AG09319 (cell line): ENCODE data around the gene CLEC16A.
"Not testable (repeated sequence)": the region's sequence is repeated elsewhere in the genome, so short reads cannot be mapped to it uniquely, and the experiment has no call there.

ENCODE experiments used
- DNase-seq: peaks from one replicate; pipeline ENCODE4 v3.0.0-alpha.2; 2010; ENCODE audit warnings: low read depth; ENCODE audit errors: extremely low read depth
- CTCF ChIP-seq: IDR thresholded peaks from 2 replicates; pipeline ENCODE4 v1.5.1; 2011; ENCODE audit warnings: low read depth, mild to moderate bottlenecking, inconsistent platforms, low read length, moderate library complexity

The CLEC16A gene

DNA sequence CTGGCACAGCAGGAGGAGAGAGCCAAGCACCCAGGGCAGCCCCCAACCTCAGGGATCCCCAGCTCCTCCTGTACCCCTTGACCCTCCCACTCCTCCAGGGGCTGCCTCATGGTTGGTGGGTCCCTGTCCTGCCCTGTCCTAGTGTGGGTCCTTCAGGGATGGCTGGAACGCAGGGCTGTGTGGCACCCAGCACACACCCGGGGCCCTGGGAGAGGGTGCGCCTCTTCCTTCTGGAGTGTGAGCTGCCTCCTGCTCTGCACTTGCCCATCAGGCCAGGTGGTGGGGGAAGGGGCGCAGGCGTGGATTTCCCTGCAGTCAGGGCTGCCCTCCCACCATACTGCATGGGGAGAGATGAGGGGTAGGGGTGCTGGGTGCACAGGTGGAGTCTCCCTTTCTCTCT, 269.0 kb downstream of the CLEC16A start:
- no peak for TF ChIP-seq CTCF
- no peak for DNase-seq

- no peak for DNase-seq
- TF ChIP-seq CTCF: no peak
Measured at GRCh38 chr16:11213799-11214198, 269.4 kb downstream of the CLEC16A start.

- no peak for TF ChIP-seq CTCF
- DNase-seq: no peak
Measured at GRCh38 chr16:11215935-11216556, 271.7 kb downstream of the CLEC16A start.

DNA sequence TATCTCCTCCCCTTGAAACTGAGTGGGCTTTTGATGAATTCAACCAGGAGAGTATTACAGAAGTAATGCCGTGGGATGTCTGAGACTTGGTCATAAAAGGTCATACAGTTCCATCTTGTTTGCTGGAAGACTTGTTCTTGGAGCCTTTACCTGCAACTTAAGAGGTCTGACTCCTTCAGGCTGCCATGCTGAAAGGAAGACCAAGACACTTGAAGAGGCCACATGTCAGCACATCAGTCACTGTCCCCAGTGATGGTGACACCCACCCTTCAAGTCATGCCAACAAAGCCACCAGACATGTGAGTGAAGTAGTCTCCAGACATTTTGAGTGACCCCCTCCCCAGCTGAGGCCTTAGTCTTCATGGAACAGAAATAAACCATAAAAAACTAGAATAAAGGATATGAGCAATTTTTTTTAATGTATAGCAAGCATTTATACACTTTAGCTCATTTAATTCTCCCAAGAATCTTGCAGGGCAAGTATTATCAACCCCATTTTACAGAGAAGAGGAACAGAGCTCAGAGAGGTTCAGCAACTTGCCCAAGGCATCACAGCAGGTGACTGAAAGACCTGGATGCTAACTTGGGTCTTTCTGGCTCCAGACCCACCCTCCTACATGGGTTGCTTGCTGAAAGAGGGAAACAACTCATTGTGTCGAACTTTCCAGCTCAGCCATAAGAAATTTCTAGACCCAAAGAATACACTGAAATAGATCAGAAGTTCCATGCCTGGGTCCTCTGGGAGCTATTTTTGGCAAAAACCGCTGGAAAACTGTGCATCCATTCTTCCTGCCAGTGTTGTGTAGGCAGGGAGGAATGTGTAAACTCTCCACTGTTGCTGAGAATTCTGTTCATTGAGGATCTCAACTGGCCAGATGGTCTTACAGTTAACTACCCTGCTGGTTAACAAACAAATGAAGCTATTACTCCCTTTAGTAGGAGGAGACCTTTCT, 273.6 kb downstream of the CLEC16A start:
- no peak for TF ChIP-seq CTCF
- DNase-seq: no peak

DNA sequence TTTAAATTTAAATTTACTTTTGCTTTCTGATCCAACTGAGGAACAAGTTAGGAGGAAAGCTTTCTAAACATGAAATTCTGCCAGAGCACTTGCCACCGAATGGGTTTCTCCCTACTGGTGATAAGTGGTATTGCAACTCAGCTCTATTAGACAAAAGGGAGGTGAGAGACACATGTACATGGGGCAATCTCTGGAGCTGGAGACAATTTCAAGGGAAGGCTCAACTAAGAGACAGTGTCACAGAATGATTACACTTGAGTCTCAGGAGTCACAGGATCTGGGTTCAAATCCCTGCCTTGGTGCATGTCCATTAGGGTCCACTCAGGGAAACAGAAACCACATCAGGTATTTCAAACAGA, 274.2 kb downstream of the CLEC16A start:
- no peak for DNase-seq
- TF ChIP-seq CTCF: peak; percentile 30

GRCh38 chr16:11219178-11219577, 274.8 kb downstream of the CLEC16A start:
- TF ChIP-seq CTCF: no peak

DNA sequence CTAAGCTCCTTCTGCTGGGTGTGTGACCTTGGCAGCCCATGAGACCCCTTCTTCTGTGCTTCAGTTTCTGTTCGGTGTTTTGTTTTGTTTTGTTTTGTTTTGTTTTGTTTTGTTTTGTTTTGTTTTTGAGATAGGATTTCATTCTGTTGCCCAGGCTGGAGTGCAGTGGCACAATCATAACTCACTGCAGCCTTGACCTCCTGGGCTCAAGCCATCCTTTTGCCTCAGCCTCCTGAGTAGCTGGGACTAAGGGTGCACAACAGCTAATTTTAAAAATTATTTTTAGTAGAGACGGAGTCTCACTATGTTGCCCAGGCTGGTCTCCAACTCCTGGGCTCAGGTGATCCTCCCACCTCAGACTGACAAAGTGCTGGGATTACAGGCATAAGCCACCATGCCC, 276.1 kb downstream of the CLEC16A start:
- not testable (repeated sequence) for DNase-seq

More at GRCh38 chr16:11219178-11219577, 274.8 kb downstream of the CLEC16A start:
- DNase-seq: no peak
